CD4-positive, CD25-positive, alpha-beta regulatory T cell (primary cell): Measurements from ENCODE around the gene KRT86. TPM values are rescaled to one million over a fixed set of nuclear protein-coding genes. Genes with fewer than 3 reads are reported as not detected.
"Not testable (repeated sequence)": the region's sequence is repeated elsewhere in the genome, so short reads cannot be mapped to it uniquely, and the experiment has no call there.

Experiments used
- ATAC-seq, 2 donors: fragments of 150-1000 bp; cut with Tn5 transposase; one replicate each; pipeline ENCODE4 v1.10.0; 2021; ENCODE audit warnings: low read depth in 2 of 2, moderate number of reproducible peaks in 2 of 2, moderate library complexity in 1 of 2
- DNase-seq, 3 donors: peaks; one replicate each; pipeline versions ENCODE4 v3.0.0 to v3.0.0-alpha.2; 2012 to 2022; ENCODE audit warnings: mixed read lengths in 1 of 3
- H3K27ac ChIP-seq: one replicate; pipeline ENCODE4 v1.7.0; 2013; ENCODE audit warnings: mild to moderate bottlenecking, low read length; ENCODE audit not compliant: insufficient read depth, poor library complexity, severe bottlenecking
- H3K27me3 ChIP-seq: one replicate; pipeline ENCODE4 v1.7.0; 2013; ENCODE audit warnings: low read length; ENCODE audit not compliant: control insufficient read depth, insufficient read depth
- H3K36me3 ChIP-seq: one replicate; pipeline ENCODE4 v1.7.0; 2013; ENCODE audit warnings: mild to moderate bottlenecking, low read length, moderate library complexity; ENCODE audit not compliant: control insufficient read depth, insufficient read depth
- H3K4me1 ChIP-seq: 2 replicates; pipeline ENCODE4 v1.7.0; 2013; ENCODE audit warnings: mild to moderate bottlenecking, low read length; ENCODE audit not compliant: insufficient read depth, control insufficient read depth, poor library complexity, severe bottlenecking
- H3K4me3 ChIP-seq: one replicate; pipeline ENCODE4 v1.7.0; 2013; ENCODE audit warnings: low read depth, mild to moderate bottlenecking, low read length, moderate library complexity
- H3K9me3 ChIP-seq, 2 experiments: 1 replicate in 1 of 2; 2 replicates in 1 of 2; pipeline ENCODE4 v1.7.0; 2013; ENCODE audit warnings: low read length in 2 of 2, mild to moderate bottlenecking in 1 of 2, moderate library complexity in 1 of 2; ENCODE audit not compliant: control insufficient read depth in 2 of 2
- H3K27ac Mint-ChIP-seq, 3 donors: one replicate each; pipeline ENCODE4 v1.8.0; 2020 to 2022; ENCODE audit warnings: mild to moderate bottlenecking in 3 of 3, mixed read lengths in 3 of 3, moderate library complexity in 2 of 3
- H3K27me3 Mint-ChIP-seq: one replicate; pipeline ENCODE4 v1.8.0; 2022; ENCODE audit warnings: mild to moderate bottlenecking, mixed read lengths
- H3K36me3 Mint-ChIP-seq: one replicate; pipeline ENCODE4 v1.8.0; 2020; ENCODE audit warnings: mixed read lengths
- H3K4me1 Mint-ChIP-seq, 4 donors: one replicate each; pipeline ENCODE4 v1.8.0; 2020 to 2022; ENCODE audit warnings: mixed read lengths in 4 of 4, mild to moderate bottlenecking in 1 of 4
- H3K4me3 Mint-ChIP-seq, 4 donors: one replicate each; pipeline ENCODE4 v1.8.0; 2020 to 2022; ENCODE audit warnings: mild to moderate bottlenecking in 4 of 4, mixed read lengths in 4 of 4, moderate library complexity in 3 of 4
- H3K9me3 Mint-ChIP-seq, 7 donors: one replicate each; pipeline ENCODE4 v1.8.0; 2020 to 2022; ENCODE audit warnings: mixed read lengths in 7 of 7, mild to moderate bottlenecking in 3 of 7, moderate library complexity in 2 of 7
- polyA plus RNA-seq, 4 donors: library from polyadenylated mRNA; unstranded; fragments of 300-500 nt; fragmentation: Illumina TruSeq; gene quantifications; one replicate each; pipeline ENCODE4 v1.2.3, GENCODE V29; 2021
- total RNA-seq: library from RNA; stranded (reverse); gene quantifications from one replicate; pipeline ENCODE4 v1.2.3, GENCODE V29; 2022

Gene KRT86
- total and polyA plus RNA-seq, 5 donors from 2014 or later: 0.10 TPM; not detected in 4

DNA sequence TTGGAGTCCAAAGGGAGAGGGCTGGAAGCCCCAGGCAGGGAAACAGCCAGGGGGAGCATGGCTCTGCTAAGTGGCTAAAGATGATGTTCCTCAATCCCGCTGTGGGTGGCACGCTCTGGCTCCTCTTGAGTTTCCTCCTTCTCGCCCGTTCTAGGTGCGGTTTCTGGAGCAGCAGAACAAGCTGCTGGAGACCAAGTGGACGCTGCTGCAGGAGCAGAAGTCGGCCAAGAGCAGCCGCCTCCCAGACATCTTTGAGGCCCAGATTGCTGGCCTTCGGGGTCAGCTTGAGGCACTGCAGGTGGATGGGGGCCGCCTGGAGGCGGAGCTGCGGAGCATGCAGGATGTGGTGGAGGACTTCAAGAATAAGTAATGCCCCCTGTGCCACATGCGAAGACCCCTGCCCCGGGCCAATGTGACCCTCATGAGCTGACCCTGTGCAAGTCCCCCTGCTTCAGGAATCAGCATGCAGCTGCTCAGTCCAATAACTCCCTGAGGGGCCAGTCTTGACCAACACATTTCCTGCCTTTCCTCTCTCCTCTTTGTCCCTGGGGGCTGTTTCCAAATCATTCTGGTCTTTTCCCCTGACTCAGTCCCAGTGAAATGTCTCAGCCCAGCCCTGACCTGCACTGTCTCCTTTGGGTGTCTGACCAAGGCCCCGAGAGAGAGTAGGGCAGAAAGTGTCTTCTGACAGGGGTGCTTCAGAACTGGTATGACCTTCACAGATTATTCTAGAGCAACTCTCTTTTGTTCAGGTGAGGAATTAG lies 39.3 kb upstream of the KRT86 start:
- Histone ChIP-seq H3K27ac (no peak overlapping the region), H3K4me1 (no peaks in the 10 kb centered on the region), H3K4me3 (no peak overlapping the region), H3K9me3 (no peaks in the 10 kb centered on the region), H3K36me3 (no peaks in the 10 kb centered on the region), H3K27me3 (no peaks in the 10 kb centered on the region)
- H3K27ac Mint-ChIP-seq: peak overlapping the region in 1 of 3 donors; percentile 85
- H3K4me1 Mint-ChIP-seq: peaks cover 0 to 3% (median 0%) of the 10 kb centered on the region in 4 donors
- H3K36me3 Mint-ChIP-seq: no peaks in the 10 kb centered on the region
- ATAC-seq (no peak), DNase-seq (no peak)
- H3K4me3 Mint-ChIP-seq: no peak overlapping the region
- peaks cover 0 to 2% (median 0%) of the 10 kb centered on the region in 7 donors for H3K9me3 Mint-ChIP-seq
- peaks cover 23% of the 10 kb centered on the region for H3K27me3 Mint-ChIP-seq

DNA sequence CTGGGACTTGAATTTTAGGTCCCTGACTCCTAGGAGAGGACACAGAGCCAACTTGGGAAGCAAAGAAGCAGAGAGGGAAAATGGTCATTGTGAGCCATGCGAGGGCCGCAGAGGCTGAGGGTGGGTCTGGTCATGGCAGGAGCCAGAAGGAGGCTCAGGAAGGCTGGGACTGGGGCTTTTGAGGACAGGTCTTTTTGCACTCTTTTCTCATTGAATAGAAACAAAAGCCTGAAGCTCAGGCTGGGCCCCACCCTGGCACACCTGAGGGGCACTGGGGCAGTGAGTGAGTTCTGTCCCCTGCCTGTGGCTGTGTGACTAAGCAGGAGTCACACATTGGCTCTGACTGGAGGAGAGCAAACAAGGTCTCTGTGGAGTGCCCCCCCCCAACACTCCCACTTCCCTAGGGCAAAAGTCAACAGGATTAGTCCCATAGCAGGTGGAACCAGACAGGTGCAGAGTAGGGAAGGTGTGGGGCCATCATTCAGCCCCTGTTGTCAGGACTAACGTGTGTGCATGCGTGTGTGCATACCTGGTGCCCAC lies 38.6 kb upstream of the KRT86 start:
- peaks cover 0 to 2% (median 0%) of the 10 kb centered on the region in 7 donors for H3K9me3 Mint-ChIP-seq
- ATAC-seq: no peak
- DNase-seq: no peak

DNA sequence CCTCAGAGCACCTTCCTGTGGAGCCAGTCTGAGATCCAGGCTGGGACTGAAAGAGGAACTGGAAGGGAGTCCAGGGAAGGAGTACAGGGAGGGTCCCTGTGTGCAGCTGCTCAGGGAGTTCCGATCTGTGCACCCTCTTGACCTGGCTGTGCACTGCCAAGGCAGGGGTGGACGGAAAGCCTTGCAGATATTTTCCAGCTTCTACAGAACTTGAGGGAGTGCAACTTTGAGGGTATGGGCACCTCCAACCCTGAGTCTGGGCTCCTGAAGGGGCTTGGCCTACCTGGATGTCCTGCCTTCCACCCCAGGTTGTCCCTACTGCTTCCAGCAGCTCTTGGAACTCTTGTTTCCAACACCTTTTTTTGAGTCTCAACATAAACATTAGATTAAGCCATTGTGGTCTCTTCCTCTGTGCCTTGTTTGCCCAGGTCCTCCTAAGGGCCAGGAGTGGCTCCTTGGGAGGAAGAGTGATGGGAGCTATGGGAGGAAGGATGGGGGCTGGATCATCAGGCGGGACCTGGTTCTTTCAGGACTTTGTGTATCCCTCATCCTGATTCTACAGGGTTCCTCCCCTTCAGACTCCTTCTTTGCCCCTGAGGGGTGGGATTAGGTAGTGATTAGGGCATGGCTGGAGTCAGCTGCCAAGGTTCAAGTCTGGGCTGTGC lies 37.9 kb upstream of the KRT86 start:
- DNase-seq (no peak), ATAC-seq (no peak)
- H3K4me1 Mint-ChIP-seq: peaks cover 0 to 3% (median 0%) of the 10 kb centered on the region in 4 donors

More for the DNA sequence above, 38.6 kb upstream of the KRT86 start:
- Mint-ChIP-seq H3K4me1 (peaks cover 0 to 3% (median 0%) of the 10 kb centered on the region in 4 donors), H3K36me3 (no peaks in the 10 kb centered on the region), H3K4me3 (no peak overlapping the region), H3K27ac (no peak overlapping the region), H3K27me3 (peaks cover 18% of the 10 kb centered on the region)
- Histone ChIP-seq H3K9me3 (no peaks in the 10 kb centered on the region), H3K4me1 (no peaks in the 10 kb centered on the region), H3K36me3 (no peaks in the 10 kb centered on the region), H3K27ac (no peak overlapping the region), H3K4me3 (no peak overlapping the region), H3K27me3 (no peaks in the 10 kb centered on the region)

DNA sequence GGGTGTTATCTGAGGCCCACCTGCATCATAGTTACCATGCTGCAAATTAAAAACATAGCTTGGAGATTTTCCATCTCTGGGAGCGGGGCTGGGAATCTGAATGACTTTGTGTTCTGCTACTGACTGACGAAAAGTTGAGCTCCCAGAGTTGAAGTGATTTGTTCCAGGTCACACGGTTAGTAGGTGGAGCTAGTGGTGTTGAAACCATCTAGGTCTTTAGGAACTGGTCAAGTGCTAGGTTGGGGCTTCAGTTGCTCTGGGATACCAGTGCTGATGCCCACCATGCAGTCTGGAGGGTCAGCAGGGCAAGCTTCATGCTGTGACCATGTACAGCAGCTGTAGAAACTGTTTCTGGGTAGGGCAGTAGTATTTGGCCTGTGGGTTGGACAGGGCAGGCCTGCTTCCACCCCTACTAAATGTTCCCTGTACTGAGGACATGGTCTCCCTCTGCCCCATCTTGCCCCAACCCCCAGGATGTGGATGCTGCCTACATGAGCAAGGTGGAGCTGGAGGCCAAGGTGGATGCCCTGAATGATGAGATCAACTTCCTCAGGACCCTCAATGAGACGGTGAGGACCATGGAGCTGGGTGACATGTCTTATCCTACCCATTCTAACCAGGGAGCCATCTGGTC lies 36.1 kb upstream of the KRT86 start:
- no peaks in the 10 kb centered on the region for H3K4me1 ChIP-seq
- Mint-ChIP-seq H3K36me3 (no peaks in the 10 kb centered on the region), H3K27me3 (peaks cover 18% of the 10 kb centered on the region), H3K4me3 (no peak overlapping the region), H3K9me3 (peaks cover 0 to 2% (median 0%) of the 10 kb centered on the region in 7 donors), H3K4me1 (no peaks in the 10 kb centered on the region), H3K27ac (no peak overlapping the region)
- no peaks in the 10 kb centered on the region for H3K9me3 ChIP-seq
- DNase-seq: no peak
- H3K4me3 ChIP-seq: no peak overlapping the region
- no peaks in the 10 kb centered on the region for H3K27me3 ChIP-seq
- H3K36me3 ChIP-seq: no peaks in the 10 kb centered on the region
- ATAC-seq: no peak
- H3K27ac ChIP-seq: no peak overlapping the region

More for the DNA sequence above, 37.9 kb upstream of the KRT86 start:
- no peak overlapping the region for H3K4me3 ChIP-seq
- Mint-ChIP-seq H3K36me3 (no peaks in the 10 kb centered on the region), H3K9me3 (peaks cover 0 to 2% (median 0%) of the 10 kb centered on the region in 7 donors), H3K27ac (no peak overlapping the region), H3K27me3 (peaks cover 18% of the 10 kb centered on the region), H3K4me3 (no peak overlapping the region)
- H3K36me3 ChIP-seq: no peaks in the 10 kb centered on the region
- H3K27me3 ChIP-seq: no peaks in the 10 kb centered on the region
- no peaks in the 10 kb centered on the region for H3K9me3 ChIP-seq
- H3K4me1 ChIP-seq: no peaks in the 10 kb centered on the region
- no peak overlapping the region for H3K27ac ChIP-seq

DNA sequence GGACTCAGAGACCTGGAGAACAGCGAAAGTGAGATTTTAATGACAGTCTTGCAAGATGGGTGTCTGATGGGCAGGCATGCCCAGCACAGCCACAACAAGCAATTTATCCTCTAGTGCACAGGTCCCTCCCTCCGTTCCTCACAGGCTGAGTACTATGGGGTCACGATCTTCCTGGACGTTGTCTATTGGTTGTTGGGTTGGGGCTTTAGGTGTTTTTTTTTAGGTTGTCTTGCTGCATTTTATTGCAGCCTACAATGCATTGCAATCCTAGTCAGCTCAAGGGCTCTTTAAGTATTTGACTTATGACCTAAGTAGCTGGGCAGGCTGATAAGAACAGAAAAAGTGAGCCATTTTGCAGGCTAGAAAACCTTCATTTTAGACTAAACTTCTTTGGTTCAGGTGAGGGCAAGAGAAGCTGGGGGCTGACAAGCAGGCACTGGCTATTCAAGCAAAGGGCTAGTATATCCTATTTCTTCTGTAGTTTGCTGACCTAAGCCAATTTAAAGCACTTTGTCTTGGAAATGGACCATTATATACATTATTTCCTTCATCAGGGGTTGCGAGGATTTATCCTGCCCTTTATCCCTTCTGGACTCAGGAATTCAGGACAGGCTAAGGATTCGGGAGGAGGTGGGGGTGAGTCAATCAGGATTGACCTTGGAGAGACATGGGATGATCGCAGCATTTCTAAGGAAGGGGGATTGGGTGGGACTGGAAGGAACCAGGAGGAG lies 35.4 kb upstream of the KRT86 start:
- Mint-ChIP-seq H3K4me1 (peaks cover 0 to 5% (median 1%) of the 10 kb centered on the region in 4 donors), H3K27ac (no peak overlapping the region), H3K9me3 (peaks cover 0 to 2% (median 0%) of the 10 kb centered on the region in 7 donors), H3K4me3 (no peak overlapping the region), H3K27me3 (peaks cover 12% of the 10 kb centered on the region), H3K36me3 (no peaks in the 10 kb centered on the region)
- Histone ChIP-seq H3K4me3 (no peak overlapping the region), H3K4me1 (peaks cover 6% of the 10 kb centered on the region), H3K27ac (no peak overlapping the region), H3K9me3 (no peaks in the 10 kb centered on the region), H3K36me3 (no peaks in the 10 kb centered on the region), H3K27me3 (no peaks in the 10 kb centered on the region)
- DNase-seq (no peak), ATAC-seq (no peak)

DNA sequence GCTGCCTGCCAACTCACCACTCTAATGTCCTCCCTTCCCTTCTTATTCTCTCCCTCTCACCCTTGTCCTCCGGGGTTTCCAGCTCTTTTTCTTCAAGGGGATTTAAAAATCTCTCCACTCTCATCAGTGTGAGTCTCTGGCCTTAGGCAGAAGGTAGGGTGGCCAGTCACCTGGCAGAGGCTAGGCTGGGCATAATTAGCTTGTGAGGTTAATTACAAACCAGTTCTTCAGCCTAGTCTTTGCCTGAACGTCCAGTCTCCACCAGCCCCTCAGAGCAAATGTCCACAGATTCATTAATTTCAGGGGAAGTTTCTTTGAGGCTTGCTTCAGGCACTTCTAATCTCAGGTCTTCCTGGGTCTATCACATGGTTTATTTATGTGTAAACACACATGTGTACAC lies 34.7 kb upstream of the KRT86 start:
- no peaks in the 10 kb centered on the region for H3K36me3 ChIP-seq
- Mint-ChIP-seq H3K36me3 (no peaks in the 10 kb centered on the region), H3K9me3 (no peaks in the 10 kb centered on the region), H3K27me3 (peaks cover 5% of the 10 kb centered on the region), H3K4me3 (no peak overlapping the region), H3K4me1 (peaks cover 0 to 10% (median 2%) of the 10 kb centered on the region in 4 donors), H3K27ac (no peak overlapping the region)
- no peak for ATAC-seq
- no peaks in the 10 kb centered on the region for H3K27me3 ChIP-seq
- no peaks in the 10 kb centered on the region for H3K9me3 ChIP-seq
- H3K4me1 ChIP-seq: peaks cover 7% of the 10 kb centered on the region
- no peak for DNase-seq
- H3K27ac ChIP-seq: no peak overlapping the region
- no peak overlapping the region for H3K4me3 ChIP-seq

DNA sequence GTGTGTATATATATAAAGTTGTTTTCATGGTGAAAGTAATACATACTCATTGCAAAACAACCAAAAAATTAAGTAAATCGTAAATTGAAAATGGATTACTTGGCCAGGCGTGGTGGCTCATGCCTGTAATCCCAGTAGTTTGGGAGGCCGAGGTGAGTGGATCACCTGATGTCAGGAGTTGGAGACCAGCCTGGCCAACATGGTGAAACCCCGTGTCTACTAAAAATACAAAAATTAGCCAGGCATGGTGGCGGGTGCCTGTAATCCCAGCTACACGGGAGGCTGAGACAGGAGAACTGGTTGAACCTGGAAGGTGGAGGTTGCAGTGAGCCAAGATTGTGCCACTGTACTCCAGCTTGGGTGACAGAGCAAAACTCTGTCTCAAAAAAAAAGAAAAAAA lies 34.2 kb upstream of the KRT86 start:
- not testable (repeated sequence) for H3K36me3 Mint-ChIP-seq, H3K9me3 Mint-ChIP-seq, H3K27ac ChIP-seq, H3K27ac Mint-ChIP-seq, H3K27me3 ChIP-seq, ATAC-seq, DNase-seq, H3K27me3 Mint-ChIP-seq, H3K4me1 Mint-ChIP-seq, H3K4me3 Mint-ChIP-seq, H3K4me3 ChIP-seq, H3K4me1 ChIP-seq, H3K9me3 ChIP-seq, H3K36me3 ChIP-seq
